Raji (cell line): ENCODE data around the gene FGF1.

Experiments used
- POLR2A ChIP-seq: IDR thresholded peaks from 2 replicates; pipeline ENCODE4 v1.6.1; 2011; ENCODE audit warnings: low read depth, low read length, control low read depth; ENCODE audit not compliant: insufficient read depth

The FGF1 gene

DNA sequence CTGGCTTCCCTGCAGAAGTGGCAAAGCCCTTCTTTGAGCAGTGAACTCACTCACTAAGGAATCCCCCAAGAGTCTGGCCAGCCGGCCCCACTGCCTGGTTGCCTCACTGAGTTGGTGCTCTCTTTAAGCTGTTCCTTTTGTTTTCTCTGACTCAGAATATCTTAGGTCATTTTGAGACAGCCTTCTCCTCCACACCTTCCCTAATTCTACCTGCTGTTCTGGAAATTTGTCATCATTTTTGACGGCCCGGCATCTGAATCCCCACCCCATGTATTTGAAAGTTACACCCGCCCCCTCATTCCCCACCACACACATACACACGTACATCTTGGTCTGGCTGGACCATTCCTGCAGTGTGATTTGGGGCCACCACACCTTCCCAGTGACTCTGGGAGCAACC is 41.8 kb downstream of the FGF1 start:
- TF ChIP-seq POLR2A, result no peak

DNA sequence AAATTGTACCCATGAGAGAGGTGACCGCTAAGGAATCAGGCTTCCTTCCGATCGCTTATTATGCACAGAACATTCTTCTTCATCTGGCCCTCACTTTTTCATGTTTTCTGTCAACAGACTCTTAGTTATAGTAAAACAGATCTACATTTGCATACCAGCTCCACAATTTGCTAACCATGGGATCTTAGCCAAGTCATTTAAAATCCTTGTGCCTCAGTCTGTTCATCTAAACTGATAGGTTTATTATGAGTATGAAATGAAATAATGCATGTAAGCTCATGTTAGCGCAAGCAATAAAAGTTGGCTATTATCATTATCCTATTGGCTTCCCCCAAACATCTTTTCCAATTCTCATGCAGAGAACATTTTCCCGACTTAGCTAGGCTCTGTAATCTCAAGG is 42.3 kb downstream of the FGF1 start:
- TF ChIP-seq POLR2A, result no peak

DNA sequence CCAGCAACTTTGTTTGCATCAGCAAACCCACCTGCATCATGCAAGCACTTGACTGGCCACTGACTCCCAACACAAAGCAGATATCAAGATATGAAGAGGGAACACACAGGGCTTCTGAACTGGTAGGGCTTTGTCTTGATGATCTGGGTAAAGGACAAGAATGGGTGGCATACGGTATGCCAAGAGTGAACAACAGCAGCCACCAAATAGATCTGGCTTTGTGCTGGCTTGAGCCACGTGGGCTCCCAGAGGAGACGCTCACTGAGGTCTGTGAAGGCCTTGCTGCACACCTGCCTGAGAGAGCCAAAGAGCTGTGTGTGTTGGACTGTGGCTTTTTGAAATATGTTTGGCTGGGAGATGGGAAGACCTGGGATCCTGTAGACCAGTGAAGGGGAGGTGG is 43.5 kb downstream of the FGF1 start:
- TF ChIP-seq POLR2A, result no peak

DNA sequence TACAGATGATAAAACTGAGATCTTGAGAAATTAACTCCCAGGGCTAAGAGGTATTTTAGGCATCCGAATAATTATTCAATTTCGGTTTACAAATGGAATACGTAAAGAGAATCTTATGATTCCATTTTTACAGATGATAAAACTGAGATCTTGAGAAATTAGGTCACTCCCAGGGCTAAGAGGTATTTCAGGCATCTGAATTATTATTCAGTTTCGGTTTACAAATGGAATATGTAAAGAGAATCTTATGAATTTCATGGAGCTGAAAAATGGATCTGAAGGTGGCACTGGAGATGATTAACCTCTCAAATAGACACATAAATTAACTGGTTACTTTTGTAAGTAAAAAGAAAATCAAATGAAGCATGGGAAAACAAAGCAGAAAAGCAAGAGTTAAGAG is 44.2 kb downstream of the FGF1 start:
- no peak for TF ChIP-seq POLR2A

DNA sequence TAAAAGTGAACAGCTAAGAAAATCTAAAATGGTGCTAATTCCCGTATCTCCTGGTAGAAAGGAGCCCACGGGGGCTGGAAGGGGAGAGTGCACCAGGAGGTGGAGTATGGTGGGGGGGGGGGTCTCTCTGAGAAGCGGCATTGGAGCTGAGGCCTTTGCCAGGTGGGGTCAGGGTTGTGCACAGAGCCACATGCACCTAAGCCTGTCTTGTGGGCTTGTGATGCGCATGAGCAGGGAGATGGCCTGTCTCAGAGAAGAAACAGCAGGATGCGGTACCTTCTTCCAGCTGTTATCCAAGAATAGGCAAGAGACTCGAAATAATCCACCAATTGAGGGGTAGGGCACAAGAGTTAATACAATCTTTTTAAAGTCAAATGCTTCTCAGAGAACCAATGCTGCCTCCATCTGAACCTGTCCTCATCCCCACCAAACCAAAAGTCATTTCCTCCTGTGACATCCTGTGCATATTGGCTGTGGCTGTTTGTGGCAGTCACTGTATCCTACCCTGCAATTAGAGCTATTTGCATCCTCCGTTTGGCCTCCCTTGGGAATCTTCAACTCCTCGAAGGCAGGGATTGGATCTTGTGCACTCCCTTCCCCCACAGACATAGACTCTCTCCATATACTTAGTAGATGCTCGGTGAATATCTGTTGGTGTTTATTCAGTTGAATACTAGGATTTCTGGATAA is 45.4 kb downstream of the FGF1 start:
- TF ChIP-seq POLR2A, result no peak

DNA sequence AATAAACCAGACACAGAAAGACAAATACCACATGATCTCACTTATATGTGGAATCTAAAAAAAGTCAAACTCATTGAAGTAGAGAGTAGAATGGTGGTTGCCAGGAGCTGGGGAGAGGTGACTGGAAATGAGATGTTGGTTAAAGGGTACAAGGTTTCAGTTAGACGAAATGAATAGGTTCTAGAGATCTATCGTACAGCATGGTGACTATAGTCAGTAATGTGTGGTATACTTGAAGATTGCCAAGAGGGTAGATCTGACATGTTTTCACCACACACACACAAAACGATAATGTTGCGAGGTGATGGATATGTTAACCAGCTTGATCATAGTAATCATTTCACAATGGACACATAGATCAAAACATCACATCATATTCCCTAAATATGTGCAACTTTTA is 46.4 kb downstream of the FGF1 start:
- no peak for TF ChIP-seq POLR2A

DNA sequence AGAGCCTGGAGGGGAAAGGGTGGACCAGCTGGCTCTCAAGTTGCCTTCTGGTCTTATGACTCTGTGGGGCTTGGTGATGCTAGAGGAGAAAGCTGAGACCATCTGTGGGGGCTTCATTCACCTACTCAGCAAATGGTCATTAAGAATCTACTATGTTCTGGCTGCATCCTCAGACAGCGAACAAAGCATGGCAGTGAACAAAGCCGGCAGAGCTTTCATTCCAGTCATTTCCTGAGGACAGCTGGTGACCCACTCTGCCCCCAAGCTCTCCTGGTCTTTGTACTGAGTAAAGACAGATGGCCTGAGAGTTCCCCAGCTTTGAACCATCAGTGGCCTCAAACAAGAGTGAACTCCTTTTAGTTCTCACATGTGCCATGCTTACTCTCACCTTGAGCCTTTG is 48.0 kb downstream of the FGF1 start:
- no peak for TF ChIP-seq POLR2A

DNA sequence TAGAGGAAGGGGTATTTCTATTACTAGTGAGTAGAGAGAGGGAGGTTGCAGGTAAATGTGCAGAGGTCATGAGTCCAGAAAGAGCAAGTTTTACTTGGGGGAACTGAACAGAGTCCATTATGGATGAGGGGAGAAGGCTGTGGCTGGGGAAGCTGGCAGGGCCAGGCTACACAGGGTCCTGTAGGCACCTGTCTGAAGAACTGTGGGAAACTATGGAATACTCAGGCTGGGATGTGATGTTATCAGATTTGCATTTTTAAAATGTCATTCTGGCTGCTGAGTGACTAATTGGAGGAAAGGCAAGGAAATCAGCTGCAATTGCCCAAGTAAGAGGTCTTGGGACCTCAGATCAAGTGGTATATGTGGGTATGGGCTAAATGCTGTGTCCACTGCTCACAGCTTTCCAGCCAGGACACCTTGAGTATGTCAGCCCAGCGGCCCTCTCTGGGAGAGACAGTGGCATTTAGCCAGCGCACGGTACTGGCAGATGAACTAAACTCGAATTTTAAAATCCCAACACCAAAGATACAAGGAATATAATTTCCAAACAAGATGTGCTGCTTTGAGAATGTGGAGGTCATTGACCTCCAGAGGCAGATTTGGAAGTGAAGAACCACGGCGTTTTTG is 49.1 kb downstream of the FGF1 start:
- no peak for TF ChIP-seq POLR2A

DNA sequence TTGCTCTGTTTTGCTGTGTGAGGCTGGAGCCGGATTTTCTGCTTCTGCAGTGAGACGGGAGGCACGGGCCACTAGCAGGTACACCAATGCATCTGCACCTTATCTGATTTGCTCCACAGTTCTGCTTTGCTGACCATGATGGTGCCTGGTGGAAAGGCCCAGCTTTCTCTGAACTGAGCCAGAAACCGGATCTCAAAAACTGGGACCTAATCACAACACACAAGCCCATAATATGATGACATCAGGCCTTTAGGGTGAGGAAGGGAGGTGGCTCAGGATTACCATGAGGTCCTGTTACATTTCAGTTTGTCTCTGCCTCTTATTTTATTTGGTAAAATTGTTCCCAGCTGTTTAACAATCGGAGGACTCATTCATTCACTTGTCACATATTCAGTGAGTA is 49.8 kb downstream of the FGF1 start:
- no peak for TF ChIP-seq POLR2A

DNA sequence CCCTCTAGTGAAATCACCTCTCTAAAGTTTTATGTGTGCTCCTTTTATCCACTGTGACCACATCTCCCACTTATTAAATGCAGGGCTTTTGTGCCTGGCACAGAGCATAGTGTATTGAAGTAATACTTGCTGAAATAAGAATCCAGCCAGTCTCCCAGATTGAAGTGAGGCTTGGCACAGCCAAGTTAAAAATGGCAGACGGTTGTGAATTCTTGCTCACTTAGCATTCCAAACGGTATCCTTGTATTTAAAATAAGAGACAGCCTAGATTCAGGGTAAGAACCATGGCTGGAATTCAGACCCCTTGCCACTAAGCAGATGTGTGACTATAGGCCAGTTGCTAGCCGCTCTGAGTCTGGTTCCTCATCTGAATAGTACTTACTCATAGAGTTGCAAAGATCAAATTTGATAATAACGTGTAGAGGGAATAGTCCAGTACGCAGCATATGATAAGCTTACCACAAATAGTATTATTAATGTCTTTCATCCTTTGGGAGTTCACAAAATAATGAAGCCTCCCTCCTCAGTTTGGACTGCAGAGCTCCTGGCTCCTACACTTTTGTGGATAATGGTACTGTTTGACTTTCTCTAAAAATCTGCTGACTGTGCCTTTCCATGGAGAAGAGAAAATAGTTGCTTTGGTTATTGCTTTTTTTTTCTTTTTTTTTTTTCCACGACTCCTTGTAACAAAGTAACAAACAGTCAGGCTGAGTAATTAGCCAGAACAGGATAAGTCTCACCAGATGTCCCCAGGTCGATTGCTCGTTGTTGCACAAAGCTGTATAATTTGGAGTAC is 51.5 kb downstream of the FGF1 start:
- TF ChIP-seq POLR2A, result no peak

DNA sequence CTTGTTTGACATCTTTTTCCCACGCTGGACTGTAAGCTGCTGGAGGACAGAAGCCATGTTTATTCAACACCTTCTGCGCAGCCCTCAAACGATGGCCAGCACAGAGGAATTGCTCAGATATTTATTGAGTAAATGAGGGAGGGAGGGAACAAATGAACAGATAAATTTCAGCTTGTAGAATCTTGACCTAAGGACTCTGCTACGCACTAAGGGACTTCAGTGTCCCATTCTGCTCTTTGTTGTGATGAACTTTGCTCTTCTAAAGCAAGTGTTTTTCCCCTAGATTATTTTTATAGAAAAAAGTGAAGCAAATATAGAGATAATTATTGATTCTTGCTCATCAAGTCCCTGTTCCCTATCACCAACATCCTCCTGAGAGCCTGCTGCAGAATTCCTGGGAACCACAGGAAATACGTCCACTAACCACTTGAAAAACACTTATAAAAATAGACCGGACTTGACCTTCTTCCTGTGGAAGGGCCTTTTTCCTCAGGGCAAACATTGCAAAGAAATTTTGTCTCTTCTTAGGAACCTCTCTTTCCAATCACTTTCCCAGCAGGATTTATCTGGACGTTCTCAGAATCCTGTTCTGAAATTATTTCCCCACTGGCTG is 54.9 kb downstream of the FGF1 start:
- TF ChIP-seq POLR2A, result no peak

DNA sequence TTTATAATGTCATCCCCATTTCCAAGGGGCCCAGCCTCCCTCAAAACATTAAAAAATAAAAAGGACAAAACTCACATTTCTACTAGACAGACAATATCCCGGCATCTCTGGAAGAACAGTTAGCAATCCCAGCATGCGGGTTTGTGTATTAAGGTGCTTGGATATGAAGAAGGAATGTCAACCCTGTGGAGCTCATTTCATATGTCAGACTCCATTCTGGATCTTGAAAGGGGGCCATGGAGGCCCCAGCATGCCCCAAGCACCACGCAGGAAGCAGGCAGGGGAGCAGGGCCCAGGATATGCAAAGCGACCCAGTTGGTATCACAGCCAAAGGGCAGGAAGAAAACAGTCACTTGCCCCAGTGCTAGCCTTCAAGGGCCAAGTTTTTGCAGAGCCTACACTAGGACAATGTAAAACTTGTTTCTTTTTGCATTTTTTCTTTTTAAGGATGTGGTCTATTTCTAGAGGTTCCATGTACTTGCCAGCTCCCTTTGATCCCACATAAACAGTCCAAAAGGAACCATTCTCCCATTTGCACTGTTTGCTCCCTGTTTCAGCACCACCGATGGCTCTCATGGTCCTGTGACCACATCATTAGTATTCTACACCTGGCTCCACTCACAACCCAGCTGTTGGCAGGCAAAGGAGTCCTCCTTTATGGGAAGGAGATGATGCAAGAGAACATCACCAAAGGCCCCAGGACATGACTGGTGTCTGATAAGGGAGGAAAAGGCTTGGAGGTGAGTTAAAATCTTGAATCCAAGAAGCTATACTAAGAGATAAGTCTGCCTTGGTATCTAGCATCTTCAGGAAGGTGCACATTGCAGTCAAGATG is 58.3 kb downstream of the FGF1 start:
- no peak for TF ChIP-seq POLR2A

DNA sequence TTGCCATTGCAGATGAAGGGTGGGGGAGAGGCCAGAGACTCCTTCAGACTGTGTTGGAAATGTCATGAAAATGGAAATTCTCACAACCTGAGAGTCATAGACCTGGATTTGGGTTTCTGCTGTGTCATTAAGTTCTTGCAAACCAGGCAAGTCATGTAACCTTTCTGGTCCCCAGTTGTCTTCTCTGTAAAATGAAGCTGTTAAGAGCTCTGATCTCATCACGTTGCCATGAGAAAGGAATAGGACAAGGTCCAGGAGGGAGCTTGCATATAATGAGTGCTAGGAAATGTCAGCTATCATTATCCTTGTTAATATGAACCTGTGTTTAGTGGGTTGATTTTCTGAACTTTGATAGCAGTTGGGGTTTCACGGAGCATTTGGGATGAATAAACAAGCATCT is 59.1 kb downstream of the FGF1 start:
- no peak for TF ChIP-seq POLR2A

DNA sequence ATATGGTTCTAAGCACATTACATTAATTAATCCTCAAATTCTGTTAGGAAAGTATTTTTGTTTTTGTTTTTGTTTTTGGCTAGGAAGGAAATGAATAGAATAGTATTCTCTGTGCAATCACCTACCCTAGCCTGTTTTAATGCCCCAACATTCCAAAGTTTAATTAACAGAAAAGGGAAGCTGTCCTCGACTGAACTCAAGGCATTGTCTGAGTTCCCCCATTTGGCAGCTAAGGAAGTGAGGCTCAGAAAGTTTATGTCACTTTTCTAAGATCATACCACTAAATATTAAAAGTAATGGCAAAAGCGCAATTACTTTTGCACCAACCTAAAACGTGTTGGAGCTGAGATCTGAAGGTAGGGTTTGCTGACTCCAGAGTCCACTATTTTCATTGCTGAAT is 59.8 kb downstream of the FGF1 start:
- no peak for TF ChIP-seq POLR2A

DNA sequence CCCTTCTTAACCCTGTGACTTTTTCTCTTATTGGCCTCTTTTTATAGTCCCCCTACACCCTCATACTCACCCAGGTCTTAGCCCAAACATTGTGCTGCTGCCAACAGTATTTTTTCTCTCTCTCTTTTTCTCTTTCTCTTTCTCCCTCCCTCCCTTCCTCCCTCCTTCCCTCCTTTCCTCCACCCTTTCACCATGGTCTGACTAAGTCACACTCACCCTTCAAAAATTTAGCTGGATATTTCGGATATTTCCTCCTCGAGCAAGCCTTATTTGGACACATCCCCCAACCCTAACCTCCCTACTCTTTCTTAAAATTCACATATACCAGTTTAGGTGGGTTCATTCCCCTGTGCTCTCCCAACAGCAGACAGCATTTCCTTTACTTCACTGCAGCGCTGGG is 64.7 kb downstream of the FGF1 start:
- no peak for TF ChIP-seq POLR2A
